Stomach (tissue), 4 donors: ENCODE results near the gene CGRRF1.

Experiments
- EP300 ChIP-seq: sonication (generic); formaldehyde crosslinking; IDR thresholded peaks from one replicate; pipeline ENCODE4 v1.6.1; 2017; ENCODE audit warnings: antibody characterized with exemption
- POLR2AphosphoS5 ChIP-seq, 3 donors: sonication (generic); formaldehyde crosslinking; IDR thresholded peaks; one replicate each; pipeline ENCODE4 v1.6.1; 2016; ENCODE audit warnings: antibody characterized with exemption in 3 of 3
- TF ChIP-seq, protein P1 (sequence below), 7 experiments: fragments of 450-650 bp in 4 of 7; fragments of 200-600 bp in 3 of 7; sonication (generic) in 3 of 7; IDR thresholded peaks; one replicate each; pipeline ENCODE4 v1.5.1; 2016 to 2019; ENCODE audit warnings: antibody characterized with exemption in 7 of 7, control low read depth in 2 of 7, mild to moderate bottlenecking in 1 of 7

DNA sequence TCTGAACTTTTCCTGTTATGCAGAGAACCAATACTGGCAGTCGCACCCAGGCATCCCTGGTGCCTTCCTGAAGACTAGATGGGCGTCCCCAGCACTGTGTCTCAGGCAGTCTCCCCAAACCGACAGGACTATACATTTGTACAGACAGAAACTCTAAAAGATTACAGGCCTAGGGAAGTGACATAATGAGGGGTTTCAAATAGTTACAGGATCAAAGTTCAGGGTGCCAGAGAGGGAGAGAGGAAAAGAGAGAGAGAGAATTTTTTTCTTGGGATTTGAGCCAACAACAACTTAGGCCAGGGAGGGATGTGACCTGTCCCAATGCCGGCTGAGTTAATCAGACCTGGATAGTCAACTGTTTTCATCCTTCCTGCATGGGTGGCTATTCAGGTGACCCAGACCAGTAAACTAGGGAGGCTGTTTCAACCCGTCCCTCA, 11.6 kb upstream of the CGRRF1 start:
- TF ChIP-seq, protein P1, sequence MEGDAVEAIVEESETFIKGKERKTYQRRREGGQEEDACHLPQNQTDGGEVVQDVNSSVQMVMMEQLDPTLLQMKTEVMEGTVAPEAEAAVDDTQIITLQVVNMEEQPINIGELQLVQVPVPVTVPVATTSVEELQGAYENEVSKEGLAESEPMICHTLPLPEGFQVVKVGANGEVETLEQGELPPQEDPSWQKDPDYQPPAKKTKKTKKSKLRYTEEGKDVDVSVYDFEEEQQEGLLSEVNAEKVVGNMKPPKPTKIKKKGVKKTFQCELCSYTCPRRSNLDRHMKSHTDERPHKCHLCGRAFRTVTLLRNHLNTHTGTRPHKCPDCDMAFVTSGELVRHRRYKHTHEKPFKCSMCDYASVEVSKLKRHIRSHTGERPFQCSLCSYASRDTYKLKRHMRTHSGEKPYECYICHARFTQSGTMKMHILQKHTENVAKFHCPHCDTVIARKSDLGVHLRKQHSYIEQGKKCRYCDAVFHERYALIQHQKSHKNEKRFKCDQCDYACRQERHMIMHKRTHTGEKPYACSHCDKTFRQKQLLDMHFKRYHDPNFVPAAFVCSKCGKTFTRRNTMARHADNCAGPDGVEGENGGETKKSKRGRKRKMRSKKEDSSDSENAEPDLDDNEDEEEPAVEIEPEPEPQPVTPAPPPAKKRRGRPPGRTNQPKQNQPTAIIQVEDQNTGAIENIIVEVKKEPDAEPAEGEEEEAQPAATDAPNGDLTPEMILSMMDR (IDR thresholded peaks at IDR 0.05): no peak
- no peak for TF ChIP-seq POLR2AphosphoS5 (IDR thresholded peaks at IDR 0.05)
- no peak for TF ChIP-seq EP300
